Measurements from ENCODE around the gene EVA1A. TPM values are rescaled to one million over a fixed set of nuclear protein-coding genes. Genes with fewer than 3 reads are reported as not detected.

The EVA1A gene
- total RNA-seq, 2 experiments from 2014 or later: 0.43 TPM; not detected in 1

DNA sequence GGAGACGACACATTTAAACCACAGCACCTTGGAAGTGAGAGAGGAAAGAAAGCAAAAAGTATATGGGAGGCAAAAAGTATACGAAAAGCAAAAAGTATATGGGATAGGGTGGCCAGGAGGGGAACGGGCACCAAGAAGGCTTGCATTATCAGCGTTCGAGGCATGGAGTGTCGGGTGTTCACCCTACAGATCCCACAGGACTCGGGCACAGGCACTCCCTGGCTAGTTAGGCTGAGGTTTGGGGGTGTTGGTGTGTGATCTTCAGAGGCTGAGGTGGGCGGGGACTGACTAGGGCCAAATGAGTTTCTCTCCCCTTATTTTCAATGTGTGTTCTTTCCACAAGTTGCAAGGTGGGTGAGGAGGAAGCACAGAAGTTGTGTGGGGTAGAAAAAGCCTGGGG is 86.6 kb downstream of the EVA1A start:
- TF ChIP-seq CTCF (IDR thresholded peaks at IDR 0.05): no peak
- H3K4me1 Mint-ChIP-seq (ENCODE audit: low read depth): no peaks in the 10 kb centered on the region
- peaks cover 4% of the 10 kb centered on the region for H3K27me3 Mint-ChIP-seq
- POLR2A ChIA-PET: no interaction called here
- no peaks in the 10 kb centered on the region for H3K9me3 Mint-ChIP-seq
- no peak overlapping the region for H3K4me3 Mint-ChIP-seq
- intact Hi-C loops (cut with micrococcal nuclease): no loop called here
- DNase-seq (no peak), ATAC-seq (no peak)
- no peak overlapping the region for H3K27ac Mint-ChIP-seq
- no peaks in the 10 kb centered on the region for H3K36me3 Mint-ChIP-seq (ENCODE audit: low read depth)
- CTCF ChIA-PET: no interaction called here

- Mint-ChIP-seq H3K4me1 (ENCODE audit: low read depth) (no peaks in the 10 kb centered on the region), H3K27ac (no peak overlapping the region), H3K9me3 (no peaks in the 10 kb centered on the region), H3K36me3 (ENCODE audit: low read depth) (no peaks in the 10 kb centered on the region), H3K27me3 (peaks cover 14% of the 10 kb centered on the region), H3K4me3 (no peak overlapping the region)
- no peak for ATAC-seq
- peak; percentile 59 for TF ChIP-seq CTCF (IDR thresholded peaks at IDR 0.05)
- CTCF ChIA-PET: interaction anchor here (0.9 to 5.8 kb wide), 10 partner anchors 8 to 306 kb away, joined by 3 to 45 read pairs (median 4); no protein-coding TSS in a partner anchor
- intact Hi-C loops (cut with micrococcal nuclease): loop anchor here (5.0 kb wide), 1 partner anchor 160 kb away; no protein-coding TSS in a partner anchor
- DNase-seq: peak; percentile 42
- POLR2A ChIA-PET: no interaction called here
These were observed 93.9 kb downstream of the EVA1A start for GRCh38 chr2:75466708-75467311.

- CTCF ChIA-PET: interaction anchor here (0.6 to 5.8 kb wide), 7 partner anchors 10 to 167 kb away, joined by 3 to 45 read pairs (median 3); no protein-coding TSS in a partner anchor
- no peak for TF ChIP-seq CTCF (IDR thresholded peaks at IDR 0.05)
- no peak for ATAC-seq
- Mint-ChIP-seq H3K27ac (no peak overlapping the region), H3K4me3 (no peak overlapping the region), H3K27me3 (peaks cover 17% of the 10 kb centered on the region), H3K9me3 (peaks cover under 1% of the 10 kb centered on the region), H3K36me3 (ENCODE audit: low read depth) (no peaks in the 10 kb centered on the region), H3K4me1 (ENCODE audit: low read depth) (no peaks in the 10 kb centered on the region)
- intact Hi-C loops (cut with micrococcal nuclease): loop anchor here (2.0 to 5.0 kb wide), 2 partner anchors 143 to 162 kb away; no protein-coding TSS in a partner anchor
- POLR2A ChIA-PET: interaction anchor here (0.6 kb wide), 1 partner anchor 127 kb away, joined by 3 read pairs; no protein-coding TSS in a partner anchor
- peak; percentile 3 for DNase-seq
These were observed 95.3 kb downstream of the EVA1A start for GRCh38 chr2:75465317-75465984.

DNA sequence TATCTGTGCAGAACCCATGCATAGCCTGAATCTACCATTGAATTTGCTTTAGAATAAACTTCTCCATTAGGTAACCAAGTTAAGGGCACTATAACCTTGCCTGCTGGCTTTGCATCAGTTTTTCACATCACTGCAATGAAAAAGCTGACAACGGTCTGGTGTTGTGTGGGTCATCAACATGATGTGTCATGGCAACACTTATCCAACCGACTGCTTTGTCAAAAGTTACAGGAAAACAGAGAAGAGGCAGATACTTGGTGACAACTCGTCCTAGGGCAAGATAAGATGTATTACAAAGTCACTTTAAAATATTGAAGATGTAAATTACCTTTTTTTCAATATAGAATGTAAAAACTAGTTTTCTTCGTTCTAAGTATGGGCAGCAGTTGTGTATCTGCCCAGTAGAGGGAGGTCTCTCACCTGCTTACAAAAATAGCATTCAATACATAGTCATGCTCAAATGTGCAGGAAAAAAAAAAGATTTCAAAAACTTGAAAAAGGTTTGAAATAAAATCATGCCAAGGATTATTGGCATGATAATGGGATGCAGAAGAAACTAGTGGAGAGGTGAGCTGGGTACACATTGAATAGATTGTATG is 96.3 kb downstream of the EVA1A start:
- intact Hi-C loops (cut with micrococcal nuclease): loop anchor here (2.0 kb wide), 1 partner anchor 144 kb away; no protein-coding TSS in a partner anchor
- Mint-ChIP-seq H3K9me3 (peaks cover 1% of the 10 kb centered on the region), H3K4me3 (no peak overlapping the region), H3K4me1 (ENCODE audit: low read depth) (no peaks in the 10 kb centered on the region), H3K27me3 (peaks cover 17% of the 10 kb centered on the region), H3K36me3 (ENCODE audit: low read depth) (no peaks in the 10 kb centered on the region), H3K27ac (no peak overlapping the region)
- peak; percentile 5 for DNase-seq
- TF ChIP-seq CTCF (IDR thresholded peaks at IDR 0.05): peak; percentile 61
- ATAC-seq: no peak
- ChIA-PET POLR2A (interaction anchor here (0.6 kb wide), 1 partner anchor 128 kb away, joined by 3 read pairs; no protein-coding TSS in a partner anchor), CTCF (interaction anchor here (0.6 to 5.8 kb wide), 6 partner anchors 9 to 145 kb away, joined by 3 to 45 read pairs (median 3); no protein-coding TSS in a partner anchor)
